HS-5 (cell line): Measurements from ENCODE around the gene PXK.

Experiments used
- DNase-seq: peaks from one replicate; pipeline ENCODE4 v3.0.0-alpha.2; 2012; ENCODE audit warnings: low read depth

The PXK gene

DNA sequence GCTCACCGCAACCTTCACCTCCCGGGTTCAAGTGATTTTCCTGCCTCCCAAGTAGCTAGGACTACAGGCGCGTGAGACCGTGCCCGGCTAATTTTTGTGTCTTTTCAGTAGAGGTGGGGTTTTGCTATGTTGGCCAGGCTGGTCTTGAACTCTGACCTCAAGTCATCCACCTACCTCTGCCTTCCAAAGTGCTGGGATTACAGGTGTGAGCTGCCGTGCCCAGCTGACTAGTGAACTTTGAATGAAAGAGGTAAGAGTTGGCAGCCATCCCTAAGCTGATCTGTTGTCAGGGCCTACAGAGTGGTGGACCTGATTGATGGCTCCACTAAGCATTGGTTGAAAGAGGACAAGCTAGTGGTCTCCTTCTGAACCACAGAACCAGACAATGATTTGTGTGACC, 15.3 kb downstream of the PXK start:
- DNase-seq, result no peak

DNA sequence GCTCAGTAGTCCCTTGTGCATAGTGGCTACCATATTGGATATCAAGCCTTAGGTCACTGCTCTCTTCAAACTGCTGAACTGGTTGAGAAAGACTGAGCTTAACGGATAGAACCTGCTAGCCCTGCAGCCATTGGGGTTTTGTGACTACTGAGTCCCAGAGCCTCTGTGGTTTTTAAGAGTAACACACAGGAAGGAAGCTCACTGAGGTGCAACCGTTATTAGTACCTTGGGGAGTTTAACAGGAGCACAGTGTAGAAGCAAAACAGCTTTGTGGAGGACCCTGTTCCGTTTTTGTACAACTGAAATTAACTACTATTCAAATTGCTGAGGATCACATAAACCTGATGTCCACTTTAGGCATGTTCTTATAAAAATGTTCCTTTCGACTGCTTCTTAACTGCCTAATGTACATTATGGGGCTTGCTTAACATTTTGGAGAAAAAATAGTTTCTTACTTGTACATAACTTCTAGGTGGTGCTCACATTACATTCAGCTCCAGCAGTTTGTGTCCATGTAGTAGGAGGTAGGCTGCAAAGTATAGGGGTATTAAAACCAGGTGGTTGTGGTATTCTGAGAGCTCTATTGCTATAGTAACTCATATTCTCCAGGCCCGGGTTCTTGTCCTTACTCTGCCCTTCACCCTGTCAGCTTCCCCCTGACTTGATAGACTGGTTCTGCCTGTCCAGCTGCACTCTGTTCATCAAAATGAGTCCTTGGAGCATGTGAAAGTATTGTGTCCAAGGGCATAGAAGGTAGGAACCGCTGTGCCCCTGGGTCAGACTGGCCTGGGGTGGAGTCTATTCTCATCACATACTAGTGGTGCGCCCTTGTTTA, 17.3 kb downstream of the PXK start:
- no peak for DNase-seq

DNA sequence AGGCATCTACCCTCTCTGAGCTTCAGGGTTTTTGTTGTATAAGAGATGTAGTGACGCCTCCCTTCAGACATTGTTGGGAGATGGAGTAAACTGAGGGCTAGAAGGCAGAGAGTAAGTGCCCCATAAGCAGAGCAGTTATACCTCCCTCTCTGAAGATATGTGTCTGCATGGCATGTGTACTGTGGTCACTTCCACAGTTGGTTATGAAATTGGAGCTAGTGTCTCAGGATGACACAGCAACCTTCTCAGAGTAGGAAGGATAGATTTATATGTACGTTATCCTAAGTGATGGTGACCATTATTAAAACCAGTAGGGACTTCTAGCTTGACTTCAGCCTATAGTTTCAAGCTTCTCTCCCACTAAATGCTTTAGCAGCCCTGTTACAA, 17.9 kb downstream of the PXK start:
- DNase-seq, result no peak

DNA sequence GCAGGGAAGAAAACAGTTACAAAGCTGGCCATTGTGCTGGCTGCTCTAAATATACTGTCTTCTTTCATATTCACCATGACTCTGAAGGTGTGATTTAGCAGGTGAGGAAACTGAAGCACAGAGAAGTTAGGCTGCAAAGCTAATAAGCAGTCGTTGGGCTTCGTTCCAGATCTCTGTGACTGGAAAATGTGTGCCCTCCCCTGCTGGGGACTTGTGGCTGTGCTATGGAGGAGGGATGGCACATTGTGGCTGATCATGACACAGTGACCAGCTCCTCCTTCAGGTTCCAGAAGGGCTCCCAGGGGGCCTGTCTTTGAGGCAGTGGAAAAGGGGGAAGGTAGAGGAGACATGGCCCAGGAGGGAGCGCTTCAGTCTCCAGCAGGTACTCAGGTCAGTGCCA, 19.2 kb downstream of the PXK start:
- no peak for DNase-seq

DNA sequence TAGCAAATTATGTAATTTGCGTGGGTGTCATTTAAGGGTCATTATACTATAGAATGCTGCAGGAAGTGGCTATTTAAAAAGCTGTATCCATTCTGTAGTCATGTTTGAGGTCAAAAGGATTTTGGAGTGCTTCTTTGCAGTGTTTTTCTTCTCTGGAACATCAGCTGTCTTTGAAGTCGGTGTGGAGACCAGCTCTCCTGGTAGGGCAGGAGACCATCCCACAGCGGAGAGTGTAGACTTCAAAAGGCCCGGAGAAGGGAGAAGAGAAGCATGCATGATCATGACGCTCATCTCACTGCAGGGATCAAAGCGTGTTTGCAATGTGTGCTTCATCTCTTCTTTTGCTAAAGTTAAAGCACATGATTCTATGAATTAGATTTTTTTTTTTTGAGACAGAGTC, 19.9 kb downstream of the PXK start:
- no peak for DNase-seq

DNA sequence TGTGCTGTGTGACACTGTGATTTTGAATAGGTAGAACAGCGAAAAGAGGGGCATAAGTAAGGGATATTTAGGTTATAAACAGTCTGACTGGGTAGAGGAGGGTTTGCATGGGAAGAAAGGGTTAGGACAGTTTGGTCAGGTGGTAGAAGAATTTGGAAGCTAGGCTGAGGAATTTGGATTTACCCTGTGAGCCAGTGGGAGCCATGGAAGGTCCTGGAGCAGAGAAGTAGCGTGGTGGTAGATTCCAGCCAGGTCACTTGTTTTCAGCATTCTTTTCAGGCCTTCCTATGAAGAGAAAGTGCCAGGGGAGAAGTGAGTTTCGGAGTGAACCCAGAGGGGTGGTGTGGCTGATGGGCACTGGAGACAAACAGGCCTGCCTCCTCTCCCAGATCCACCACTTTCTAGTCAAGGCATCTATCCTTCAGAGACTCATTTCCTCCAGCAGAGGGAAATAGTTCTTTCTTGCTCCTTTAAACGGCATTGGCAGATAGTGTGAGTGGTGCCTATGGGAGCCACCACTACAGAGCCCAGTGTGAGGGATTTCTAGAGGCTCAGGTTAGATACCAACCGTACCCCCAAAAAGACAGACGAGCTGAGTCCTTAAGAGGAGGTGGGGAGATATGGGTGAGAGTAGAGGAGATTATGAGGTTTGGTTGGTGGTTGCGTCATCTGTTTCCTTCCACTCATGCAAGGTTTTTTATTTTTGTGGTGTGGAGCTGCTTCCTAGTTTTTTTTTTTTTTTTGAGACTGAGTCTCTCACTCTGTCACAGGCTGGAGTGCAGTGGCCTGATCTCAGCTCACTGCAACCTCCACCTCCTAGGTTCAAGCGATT, 21.2 kb downstream of the PXK start:
- DNase-seq, result no peak

DNA sequence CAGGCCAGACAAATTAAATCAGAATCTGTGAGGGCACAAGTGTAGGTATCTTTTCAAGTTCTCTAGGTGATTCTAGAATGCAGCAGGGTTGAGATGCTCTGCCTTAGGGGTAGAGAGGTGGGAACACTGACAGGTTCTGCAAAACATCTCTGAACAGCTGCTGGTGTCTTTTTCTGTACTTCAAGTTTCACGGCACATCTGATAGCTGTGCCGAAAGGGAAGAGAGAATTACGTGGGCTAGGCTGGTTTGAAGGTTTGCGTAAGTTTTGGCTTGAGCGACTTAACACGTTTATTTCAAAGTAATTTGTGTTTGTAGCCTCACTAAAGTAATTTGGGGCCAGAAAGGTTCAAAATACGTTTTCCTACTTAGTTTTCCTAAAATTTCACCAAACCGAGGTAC, 22.5 kb downstream of the PXK start:
- no peak for DNase-seq

DNA sequence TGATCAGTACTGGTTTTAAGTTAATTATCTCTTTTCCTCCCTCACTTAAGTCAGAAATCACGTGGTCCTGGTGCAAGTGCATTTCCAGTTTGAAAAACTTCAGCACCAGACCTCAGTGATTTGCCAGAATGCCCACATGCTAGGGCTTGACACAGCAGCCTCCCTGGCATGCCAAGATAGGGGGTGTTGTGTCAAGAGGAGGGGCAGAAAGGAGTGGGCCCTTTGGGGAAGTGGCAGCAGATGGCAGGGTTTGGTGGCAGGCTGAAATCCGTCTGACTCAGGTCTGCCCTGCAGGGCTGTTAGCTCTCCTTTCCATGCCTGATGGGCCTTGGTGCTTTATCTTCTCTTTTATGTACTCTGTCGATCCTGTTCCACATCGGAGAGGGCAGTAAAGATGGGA, 23.4 kb downstream of the PXK start:
- DNase-seq, result no peak

DNA sequence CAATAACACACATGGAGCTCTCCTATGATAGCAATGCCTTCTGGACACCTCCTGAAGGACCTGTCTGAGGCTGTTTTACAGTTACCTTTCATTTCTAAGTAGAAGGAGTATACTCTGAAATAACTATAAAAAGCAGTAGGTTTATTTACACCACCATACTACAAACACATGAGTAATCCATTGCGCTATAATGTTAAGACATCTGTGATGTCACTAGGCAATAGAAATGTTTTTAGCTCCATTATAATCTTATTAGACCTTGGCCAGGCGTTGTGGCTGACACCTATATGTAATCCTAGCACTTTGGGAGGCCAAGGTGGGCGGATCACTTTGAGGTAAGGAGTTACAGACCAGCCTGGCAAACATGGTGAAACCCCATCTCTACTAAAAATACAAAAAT, 24.7 kb downstream of the PXK start:
- no peak for DNase-seq

DNA sequence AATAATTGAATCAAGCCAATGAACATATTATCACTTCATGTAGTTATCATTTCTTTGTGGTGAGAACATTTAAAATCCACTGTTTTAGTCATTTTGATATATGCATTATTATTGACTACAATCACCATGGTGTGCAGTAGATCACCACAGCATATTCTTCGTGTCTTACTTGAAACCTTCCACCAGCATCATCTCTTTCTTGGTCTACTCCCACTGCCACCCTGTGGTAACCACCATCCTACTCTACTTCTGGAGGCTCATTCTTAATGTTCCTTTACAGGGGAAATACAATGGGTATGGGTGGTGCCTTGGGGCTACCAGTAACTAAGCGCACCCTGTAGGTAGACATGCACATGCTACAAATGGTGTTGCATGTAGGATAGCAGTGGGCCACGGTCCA, 25.4 kb downstream of the PXK start:
- no peak for DNase-seq

DNA sequence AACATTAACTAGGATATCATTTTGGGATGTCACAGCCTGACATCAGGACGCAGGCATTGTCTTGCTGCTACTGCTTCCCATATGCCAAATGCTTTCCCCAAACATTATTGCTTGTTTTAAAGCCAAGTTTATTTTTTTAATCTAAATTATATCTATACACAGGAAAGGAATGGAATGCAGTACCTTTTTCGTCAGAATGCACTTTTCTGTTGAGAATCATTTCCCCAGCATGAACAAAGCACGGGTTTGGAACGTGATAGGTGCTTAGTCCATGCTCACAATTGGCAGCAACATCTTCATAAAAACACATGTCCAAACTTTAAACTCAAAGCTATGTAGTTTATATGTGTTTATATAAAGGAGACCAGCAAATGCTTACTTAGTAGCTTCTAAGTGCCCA, 26.1 kb downstream of the PXK start:
- DNase-seq, result no peak

DNA sequence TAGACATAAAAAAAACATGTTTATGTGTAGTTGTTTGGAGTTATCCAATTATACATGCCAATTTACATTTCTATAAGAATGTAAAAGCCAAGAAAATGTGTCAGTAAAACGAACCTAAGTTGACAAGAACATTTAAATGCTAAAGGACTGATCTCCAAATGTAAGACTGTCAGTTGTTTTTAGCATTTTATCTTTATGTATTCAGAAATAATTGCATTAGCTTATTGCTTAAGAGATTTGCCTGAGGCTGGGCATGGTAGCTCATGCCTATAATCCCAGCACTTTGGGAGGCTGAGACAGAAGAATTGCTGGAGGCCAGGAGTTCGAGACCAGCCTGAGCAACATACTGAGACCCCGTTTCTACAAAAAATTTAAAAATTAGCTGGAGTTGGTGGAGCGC, 26.9 kb downstream of the PXK start:
- DNase-seq, result no peak

DNA sequence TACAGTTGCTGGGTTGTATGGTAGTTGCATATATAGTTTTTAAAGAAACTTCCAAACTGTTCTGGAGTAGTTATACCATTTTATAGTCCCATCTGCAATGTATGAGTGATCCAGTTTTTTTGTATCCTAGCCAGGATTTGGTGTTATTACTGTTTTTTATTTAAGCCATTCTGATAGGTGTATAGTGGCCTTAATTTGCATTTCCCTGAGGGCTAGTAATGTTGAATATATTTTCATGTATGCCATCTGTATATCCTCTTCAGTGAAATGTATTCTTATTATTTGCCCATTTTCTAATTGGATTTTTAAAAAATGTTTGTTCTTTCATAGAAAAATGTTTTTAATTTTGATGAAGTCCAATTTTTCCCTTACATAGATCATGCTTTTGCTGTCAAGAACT, 29.2 kb downstream of the PXK start:
- DNase-seq, result no peak

DNA sequence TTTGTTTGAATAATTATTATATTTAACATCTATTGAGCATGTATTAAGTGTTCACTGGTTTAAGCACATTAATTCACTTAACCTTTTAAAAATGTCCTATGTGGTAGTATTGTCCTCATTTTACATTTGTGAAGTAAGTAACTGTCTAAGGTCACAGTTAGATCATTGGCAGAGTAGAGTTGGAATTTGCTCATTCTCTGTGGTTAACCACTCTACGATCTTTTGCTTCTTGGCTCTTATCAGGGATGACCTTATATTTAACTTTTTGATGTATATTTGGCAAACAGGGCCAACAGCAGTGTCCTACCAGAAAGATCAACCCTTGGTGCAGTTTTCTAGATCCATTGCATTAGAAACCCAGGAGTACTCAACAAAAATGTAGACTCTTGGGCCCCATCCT, 34.0 kb downstream of the PXK start:
- DNase-seq, result no peak

DNA sequence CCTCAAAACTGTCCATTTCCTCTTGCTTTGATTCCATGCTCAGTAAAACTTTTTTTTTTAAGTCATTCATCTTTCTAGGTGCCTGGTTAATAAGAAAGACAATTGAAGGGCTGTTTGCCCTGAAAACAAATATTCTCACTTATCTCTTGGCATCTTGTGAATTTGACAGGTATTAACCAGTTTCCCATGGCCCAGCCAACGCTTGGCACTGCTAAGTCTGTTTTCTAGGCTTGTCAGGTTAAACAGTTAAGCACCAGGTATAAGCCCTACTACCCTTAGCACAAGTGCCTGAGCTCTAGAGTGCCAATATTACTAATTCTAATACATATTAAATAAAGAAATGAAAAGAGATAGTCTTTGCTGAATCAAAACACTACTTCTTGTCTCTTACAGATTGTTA, 36.3 kb downstream of the PXK start:
- DNase-seq, result no peak

DNA sequence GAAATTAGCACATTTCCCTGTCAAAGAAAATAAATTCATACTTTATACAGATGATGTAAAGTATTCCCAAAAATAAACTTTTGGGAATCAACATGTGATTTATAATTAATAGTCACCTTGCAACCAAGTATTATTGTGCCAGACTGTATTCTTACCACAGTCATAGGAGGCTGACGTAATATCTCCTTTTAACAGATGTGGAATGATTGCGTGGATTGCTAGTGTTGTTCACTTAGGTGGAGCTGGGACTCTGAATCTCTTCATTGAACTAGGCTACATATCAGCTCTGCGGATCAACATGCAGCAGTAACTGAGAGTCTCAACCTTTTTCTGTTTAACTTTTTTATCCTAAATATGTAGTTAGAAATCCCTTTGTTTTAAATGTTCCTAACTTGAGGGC, 37.2 kb downstream of the PXK start:
- DNase-seq, result no peak

DNA sequence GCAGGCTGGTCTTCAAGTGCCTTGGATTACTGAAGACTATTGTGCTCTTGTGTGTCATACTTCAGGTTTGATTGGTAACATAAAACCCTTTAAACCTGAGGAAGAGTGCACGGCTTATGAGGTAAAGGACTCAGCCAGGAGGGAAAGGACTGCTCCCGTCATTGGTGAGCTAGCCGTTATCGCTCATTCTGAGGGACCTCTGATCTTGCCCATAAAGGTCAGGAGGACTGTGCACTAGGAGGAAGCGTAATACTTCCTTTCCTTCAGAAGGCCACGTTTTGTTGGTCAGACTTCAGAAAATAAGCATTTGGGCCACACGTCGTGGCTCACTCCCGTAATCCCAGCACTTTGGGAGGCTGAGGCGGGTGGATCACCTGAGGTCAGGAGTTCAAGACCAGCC, 37.7 kb downstream of the PXK start:
- DNase-seq, result no peak

DNA sequence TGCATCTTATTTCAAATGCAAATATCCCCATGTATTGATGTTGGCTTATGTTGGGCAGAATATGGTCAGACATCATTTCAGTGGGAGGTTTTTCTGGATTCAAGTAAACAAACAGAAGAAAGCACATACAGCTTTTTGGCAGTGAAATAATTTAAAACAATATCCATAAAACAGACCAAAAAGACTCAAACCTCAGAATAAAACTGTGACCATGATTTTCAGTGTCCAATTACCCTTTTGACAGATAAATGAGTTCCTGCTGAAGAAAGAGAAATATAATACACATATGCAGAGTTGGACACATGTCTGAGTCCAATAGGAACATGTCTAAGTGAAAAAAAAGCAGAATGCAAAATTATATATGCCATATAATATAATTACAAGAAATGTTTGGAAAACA, 39.1 kb downstream of the PXK start:
- no peak for DNase-seq

DNA sequence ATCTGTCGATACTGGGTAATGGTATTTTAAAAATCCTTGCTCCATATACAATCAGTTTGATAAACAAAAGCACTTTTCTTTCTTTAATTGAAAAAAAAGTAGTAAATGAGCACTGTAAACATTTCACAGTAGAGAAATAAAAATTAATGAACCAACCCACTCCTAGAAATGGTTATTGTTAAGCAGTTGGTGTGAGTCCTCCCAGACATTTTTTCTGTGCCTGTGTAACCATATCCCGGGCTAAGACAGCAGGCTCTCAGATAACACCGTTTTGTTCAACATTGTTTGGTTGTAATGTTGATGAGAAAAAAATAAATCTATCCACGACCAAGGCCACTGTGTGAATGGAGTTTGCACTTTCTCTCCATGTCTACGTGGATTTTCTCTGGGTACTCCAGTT, 42.6 kb downstream of the PXK start:
- DNase-seq, result no peak

DNA sequence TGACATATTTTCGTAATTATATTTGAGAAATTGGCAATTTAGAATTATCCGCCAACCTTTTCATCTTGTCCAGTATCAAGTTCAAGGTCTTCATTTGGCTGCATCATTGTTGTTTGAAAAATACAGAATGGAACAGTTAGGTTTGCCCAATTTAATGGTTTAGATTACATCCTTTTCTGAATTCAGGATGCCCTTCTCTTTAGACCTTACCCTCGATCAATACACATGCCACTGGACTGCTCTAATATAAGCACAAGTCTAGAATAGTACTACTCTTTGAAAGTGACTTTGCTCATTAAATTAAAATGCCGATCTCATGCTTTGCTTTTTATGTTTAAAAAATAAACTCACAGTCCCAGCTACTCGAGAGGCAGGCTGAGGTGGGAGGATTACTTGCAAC, 44.5 kb downstream of the PXK start:
- no peak for DNase-seq

DNA sequence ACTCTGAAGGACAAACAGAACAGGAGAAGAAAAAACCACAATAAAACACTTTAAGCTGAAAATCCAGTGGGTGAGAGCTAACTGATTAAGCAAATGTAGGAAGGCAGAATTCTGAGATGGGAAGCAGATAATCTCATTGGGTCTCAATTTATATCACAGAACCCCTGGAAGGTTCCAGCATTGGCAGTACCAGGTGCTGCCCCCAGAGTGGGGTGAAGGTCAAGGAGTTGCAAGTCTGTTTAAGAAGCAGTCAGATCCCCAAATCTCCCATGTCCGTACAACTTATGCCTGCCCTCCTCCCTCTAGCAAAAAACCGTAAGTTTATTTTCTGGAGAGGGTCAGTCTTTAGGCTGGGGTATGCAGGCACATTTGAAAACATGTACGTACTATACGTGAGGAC, 45.1 kb downstream of the PXK start:
- no peak for DNase-seq

DNA sequence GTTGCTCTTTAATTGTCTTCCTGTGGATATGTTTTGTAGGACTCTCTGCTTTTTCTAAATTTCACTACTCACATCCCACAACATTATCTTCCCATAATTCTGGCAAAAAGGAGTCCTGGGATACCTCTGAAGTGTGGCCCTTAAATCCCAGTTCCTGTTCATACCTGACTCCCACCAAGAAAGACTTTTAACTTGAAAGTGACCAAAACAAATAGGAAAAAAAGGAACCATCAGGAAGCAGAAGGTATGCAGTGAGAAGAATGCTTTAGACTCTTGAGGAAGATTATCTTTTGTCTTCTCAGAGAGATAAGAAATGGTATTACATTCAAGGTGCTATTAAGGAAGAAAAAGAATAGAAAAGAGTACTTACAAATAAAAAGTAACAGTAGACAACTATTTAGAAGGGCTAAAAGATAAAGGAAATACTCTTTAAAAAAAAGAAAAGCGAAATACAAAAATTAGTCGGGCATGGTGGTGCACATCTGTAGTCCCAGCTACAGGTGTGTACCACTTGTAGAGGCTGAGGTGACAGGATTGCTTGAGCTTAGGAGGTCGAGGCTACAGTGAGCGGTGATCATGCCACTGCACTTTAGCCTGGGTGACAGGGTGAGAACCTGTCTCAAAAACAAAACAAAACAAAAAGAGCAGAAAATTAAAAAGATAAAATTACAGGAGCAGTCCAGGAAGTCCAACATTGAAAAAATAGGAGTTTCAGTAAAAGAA, 46.8 kb downstream of the PXK start:
- no peak for DNase-seq

DNA sequence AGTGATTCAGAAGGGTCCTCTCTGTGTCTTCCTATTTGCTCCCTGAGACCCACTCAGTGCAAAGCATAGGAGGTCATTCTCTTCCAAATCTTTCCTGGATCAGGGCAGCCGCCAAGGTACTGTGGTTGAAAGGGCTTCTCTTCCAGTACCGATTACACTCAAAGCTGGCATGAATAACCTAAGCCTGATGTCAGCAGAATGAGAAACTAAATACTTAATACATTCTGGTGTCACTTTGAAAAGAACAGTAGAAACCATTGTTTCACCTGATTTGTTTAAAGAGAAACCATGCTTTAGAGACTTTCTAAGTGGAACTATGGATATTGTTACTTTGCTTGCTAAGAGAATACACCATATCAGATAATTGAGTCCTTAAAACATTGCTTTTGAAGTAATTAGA, 50.8 kb downstream of the PXK start:
- DNase-seq, result no peak
